Gastrocnemius medialis (tissue), 4 donors: Measurements from ENCODE around the gene DBF4. TPM values are rescaled to one million over a fixed set of nuclear protein-coding genes. Genes with fewer than 3 reads are reported as not detected.

ENCODE experiments used
- ATAC-seq, 2 donors: fragments of 150-250 bp; one replicate each; pipeline ENCODE4 v1.9.1; 2016
- DNase-seq, 2 donors: peaks; one replicate each; pipeline ENCODE4 v3.0.0-alpha.2; 2019
- H3K27ac ChIP-seq, 4 donors: fragments of 200-600 bp; sonication (generic); 1 replicate in 1 of 4; 2 replicates in 3 of 4; pipeline ENCODE4 v1.5.1; 2016 to 2018; ENCODE audit warnings: mild to moderate bottlenecking in 2 of 4, moderate library complexity in 1 of 4
- H3K27me3 ChIP-seq, 3 donors: fragments of 200-600 bp; sonication (generic) in 2 of 3; 1 replicate in 1 of 3; 2 replicates in 2 of 3; pipeline versions ENCODE4 v1.5.1 to v1.6.0; 2016 to 2019; ENCODE audit warnings: mild to moderate bottlenecking in 1 of 3, moderate library complexity in 1 of 3
- H3K36me3 ChIP-seq, 2 donors: fragments of 200-600 bp; sonication (generic) in 1 of 2; one replicate each; pipeline ENCODE4 v1.5.1; 2017 to 2018
- H3K4me1 ChIP-seq, 2 donors: fragments of 200-600 bp; sonication (generic) in 1 of 2; one replicate each; pipeline ENCODE4 v1.5.1; 2016 to 2017; ENCODE audit warnings: mild to moderate bottlenecking in 2 of 2
- H3K4me3 ChIP-seq, 4 donors: fragments of 200-600 bp; sonication (generic) in 3 of 4; 1 replicate in 1 of 4; 2 replicates in 3 of 4; pipeline ENCODE4 v1.5.1; 2016 to 2019; ENCODE audit warnings: mild to moderate bottlenecking in 2 of 4
- H3K9me3 ChIP-seq, 3 donors: fragments of 200-600 bp; sonication (generic) in 2 of 3; 1 replicate in 1 of 3; 2 replicates in 2 of 3; pipeline ENCODE4 v1.5.1; 2016 to 2019
- CTCF ChIP-seq, 5 experiments: fragments of 450-650 bp in 3 of 5; fragments of 200-600 bp in 2 of 5; sonication (generic) in 2 of 5; IDR thresholded peaks in 4 of 5; conservative IDR thresholded peaks in 1 of 5; 1 replicate in 4 of 5; 2 replicates in 1 of 5; pipeline ENCODE4 v1.5.1; 2016 to 2019; ENCODE audit warnings: antibody characterized with exemption in 5 of 5, mild to moderate bottlenecking in 3 of 5, moderate library complexity in 3 of 5
- POLR2A ChIP-seq, 2 donors: fragments of 450-650 bp; IDR thresholded peaks; one replicate each; pipeline ENCODE4 v1.6.1; 2017; ENCODE audit warnings: antibody characterized with exemption in 2 of 2, mild to moderate bottlenecking in 2 of 2, moderate library complexity in 2 of 2
- in situ Hi-C, 4 donors: fragments of 200-750 bp; cut with MboI; loops; one replicate each; pipeline versions ENCODE4 v1.15.0 to v1.8.0; 2017; ENCODE audit warnings: low sequenced_read_pairs in 4 of 4
- intact Hi-C: fragments of 100-400 bp; cut with DNase I; formaldehyde crosslinking; loops from one replicate; pipeline ENCODE4 v1.15.1; 2023; ENCODE audit warnings: low total_unique reads
- total RNA-seq, 4 donors: library from RNA; depleted of rRNA; stranded (reverse); fragments of >200 nt; gene quantifications; one replicate each; pipeline versions ENCODE4 v1.1.0 to v1.2.3, GENCODE V29; 2016

Gene DBF4
- total RNA-seq, 4 donors from 2014 or later: 2.2 to 5.9 (median 3.2) TPM

GRCh38 chr7:87875151-87876039 lies 898 bp upstream of the DBF4 start:
- in situ Hi-C loops: loop anchor here in 1 of 4 donors (25.0 kb wide), 1 partner anchor 337 kb away; the partner anchor contains the start of gene SRI

GRCh38 chr7:87876869-87877234 lies 559 bp downstream of the DBF4 start:
- peak; percentile 51 to 57 for ATAC-seq
- H3K9me3 ChIP-seq: no peaks in the 10 kb centered on the region
- peak overlapping the region; percentile 93 to 97 (median 95) for H3K27ac ChIP-seq
- TF ChIP-seq POLR2A (IDR thresholded peaks at IDR 0.05) (no peak), CTCF (IDR thresholded peaks at IDR 0.05 in 4 of 5, conservative IDR thresholded peaks at IDR 0.05 in 1 of 5) (no peak)
- intact Hi-C loops (loop anchor here (5.0 to 10.0 kb wide), 4 partner anchors 250 to 725 kb away; partner anchors contain the start of genes DMTF1 and RUNDC3B), in situ Hi-C loops (loop anchor here in 1 of 4 donors (25.0 kb wide), 1 partner anchor 335 kb away; the partner anchor contains the start of gene SRI)
- H3K4me1 ChIP-seq: peaks cover 28 to 33% of the 10 kb centered on the region in 2 donors
- no peaks in the 10 kb centered on the region for H3K27me3 ChIP-seq
- no peaks in the 10 kb centered on the region for H3K36me3 ChIP-seq
- peak overlapping the region; percentile 79 to 96 (median 86) for H3K4me3 ChIP-seq
- DNase-seq: peak; percentile 12 to 50

More at GRCh38 chr7:87875151-87876039, 898 bp upstream of the DBF4 start:
- DNase-seq (peak in 1 of 2 donors; percentile 16), ATAC-seq (peak; percentile 8 to 23)
- Histone ChIP-seq H3K36me3 (no peaks in the 10 kb centered on the region), H3K4me1 (peaks cover 28 to 33% of the 10 kb centered on the region in 2 donors), H3K27ac (peak overlapping the region; percentile 93 to 97 (median 95)), H3K27me3 (no peaks in the 10 kb centered on the region), H3K9me3 (no peaks in the 10 kb centered on the region), H3K4me3 (peak overlapping the region; percentile 79 to 96 (median 86))
- intact Hi-C loops: loop anchor here (5.0 to 10.0 kb wide), 4 partner anchors 248 to 723 kb away; partner anchors contain the start of genes DMTF1 and RUNDC3B
- no peak for TF ChIP-seq POLR2A (IDR thresholded peaks at IDR 0.05)
- TF ChIP-seq CTCF (IDR thresholded peaks at IDR 0.05 in 4 of 5, conservative IDR thresholded peaks at IDR 0.05 in 1 of 5): no peak

GRCh38 chr7:87877366-87878040 lies 1.2 kb downstream of the DBF4 start:
- Histone ChIP-seq H3K27ac (peak overlapping the region; percentile 93 to 97 (median 95)), H3K27me3 (no peaks in the 10 kb centered on the region), H3K4me3 (peak overlapping the region; percentile 79 to 96 (median 86)), H3K4me1 (peaks cover 28 to 33% of the 10 kb centered on the region in 2 donors), H3K36me3 (no peaks in the 10 kb centered on the region), H3K9me3 (no peaks in the 10 kb centered on the region)
- ATAC-seq: no peak
- intact Hi-C loops: loop anchor here (5.0 to 10.0 kb wide), 4 partner anchors 250 to 725 kb away; partner anchors contain the start of genes DMTF1 and RUNDC3B
- DNase-seq: no peak
- in situ Hi-C loops: loop anchor here in 1 of 4 donors (25.0 kb wide), 1 partner anchor 335 kb away; the partner anchor contains the start of gene SRI
- TF ChIP-seq POLR2A (IDR thresholded peaks at IDR 0.05) (no peak), CTCF (IDR thresholded peaks at IDR 0.05 in 4 of 5, conservative IDR thresholded peaks at IDR 0.05 in 1 of 5) (no peak)

GRCh38 chr7:87878208-87878735 lies 2.0 kb downstream of the DBF4 start:
- Histone ChIP-seq H3K4me3 (no peak overlapping the region), H3K36me3 (no peaks in the 10 kb centered on the region), H3K4me1 (peaks cover 28 to 33% of the 10 kb centered on the region in 2 donors), H3K9me3 (no peaks in the 10 kb centered on the region), H3K27ac (peak overlapping the region in 1 of 4 donors; percentile 97), H3K27me3 (no peaks in the 10 kb centered on the region)
- no peak for TF ChIP-seq POLR2A (IDR thresholded peaks at IDR 0.05)
- TF ChIP-seq CTCF (IDR thresholded peaks at IDR 0.05 in 4 of 5, conservative IDR thresholded peaks at IDR 0.05 in 1 of 5): no peak
- intact Hi-C loops: loop anchor here (5.0 to 10.0 kb wide), 4 partner anchors 251 to 726 kb away; partner anchors contain the start of genes DMTF1 and RUNDC3B
- ATAC-seq (no peak), DNase-seq (no peak)
- in situ Hi-C loops: loop anchor here in 1 of 4 donors (25.0 kb wide), 1 partner anchor 334 kb away; the partner anchor contains the start of gene SRI
